Psoas muscle (tissue), 8 donors: ENCODE results near the gene LTO1. TPM values are rescaled to one million over a fixed set of nuclear protein-coding genes. Genes with fewer than 3 reads are reported as not detected.

Source experiments
- ATAC-seq, 4 donors: fragments of 200-7000 bp; cut with Tn5 transposase; one replicate each; pipeline ENCODE4 v1.9.1; 2020; ENCODE audit warnings: moderate library complexity in 3 of 4, mild to moderate bottlenecking in 2 of 4
- DNase-seq, 2 donors: peaks; one replicate each; pipeline ENCODE4 v3.0.0-alpha.2; 2020
- H3K27ac ChIP-seq: fragments of 200-600 bp; one replicate; pipeline ENCODE4 v1.8.0; 2022
- H3K27me3 ChIP-seq, 3 donors: fragments of 200-600 bp in 1 of 3; one replicate each; pipeline versions ENCODE4 v1.6.1 to v1.8.0; 2013 to 2022; ENCODE audit warnings: low read length in 2 of 3, mild to moderate bottlenecking in 2 of 3, moderate library complexity in 1 of 3; ENCODE audit not compliant: insufficient read depth in 3 of 3
- H3K36me3 ChIP-seq, 2 donors: fragments of 200-600 bp in 1 of 2; one replicate each; pipeline versions ENCODE4 v1.6.1 to v1.8.0; 2013 to 2022; ENCODE audit warnings: low read depth in 1 of 2, mild to moderate bottlenecking in 1 of 2, moderate library complexity in 1 of 2; ENCODE audit not compliant: insufficient read depth in 1 of 2
- H3K4me1 ChIP-seq: fragments of 200-600 bp; one replicate; pipeline ENCODE4 v1.8.0; 2022
- H3K4me3 ChIP-seq: fragments of 200-600 bp; one replicate; pipeline ENCODE4 v1.8.0; 2022; ENCODE audit warnings: mild to moderate bottlenecking
- H3K9me3 ChIP-seq: fragments of 200-600 bp; one replicate; pipeline ENCODE4 v1.8.0; 2022
- CTCF ChIP-seq: fragments of 200-600 bp; IDR thresholded peaks from one replicate; pipeline ENCODE4 v1.8.0; 2022; ENCODE audit warnings: antibody characterized with exemption
- WGBS, 3 donors: extraction: QIAGEN DNeasy Blood & Tissue Kit; methylation state at CpG; one replicate each; pipeline versions ENCODE4 v1.1.6 to v1.1.7; 2013; 5-methylcytosine and 5-hydroxymethylcytosine counted together
- intact Hi-C, 2 donors: fragments of 100-400 bp; cut with DNase I; formaldehyde crosslinking; loops; one replicate each; pipeline versions ENCODE4 v1.11.0 to v1.14.2; 2022
- polyA plus RNA-seq, 3 donors: library from polyadenylated mRNA; stranded (reverse); fragments of 200-250 nt; gene quantifications; one replicate each; pipeline ENCODE4 v1.2.3, GENCODE V29; 2013
- total RNA-seq, 4 donors: library from RNA; stranded (reverse); fragmentation: NEBNext Ultra II Directional in 2 of 4; extraction: Animal tissue kit (Norgen Biotek cat#: 25700) in 2 of 4; gene quantifications; one replicate each; pipeline versions ENCODE4 v1.2.1 to v1.2.4, GENCODE V29; 2021 to 2023
- donor health status: healthy with polysubstance abuse.
- donor health status: DM: no; HTN: no; CAD: no; lungs with moderate emphysema.
- donor health status: Bipolar disorder and iron deficiency.
- donor health status: healthy.
- donor health status: DM: yes; HTN: yes; CAD: no.
- donor health status: DM: no; HTN: no; CAD: no.
- donor health status: DM: no; HTN: no; CAD: no.
- donor health status: DM: yes; HTN: yes; CAD: no.

LTO1 gene
- total and polyA plus RNA-seq, 7 donors, result 8.5 to 28.1 (median 9.2) TPM

GRCh38 chr11:69705351-69705811 lies 30.2 kb upstream of the LTO1 start:
- WGBS, 3 donors, result 12 to 16% (median 15%) methylated on average over 18 of the region's 18 CpGs
- DNase-seq, result no peak

GRCh38 chr11:69704508-69705253 lies 29.5 kb upstream of the LTO1 start:
- H3K4me3 ChIP-seq, result peak overlapping the region; percentile 11
- DNase-seq, result no peak

More at GRCh38 chr11:69705351-69705811, 30.2 kb upstream of the LTO1 start:
- H3K4me1 ChIP-seq, result peaks cover 6% of the 10 kb centered on the region
- intact Hi-C loops, result no loop called here
- H3K9me3 ChIP-seq, result no peaks in the 10 kb centered on the region
- TF ChIP-seq CTCF, result no peak
- ATAC-seq, result no peak
- H3K4me3 ChIP-seq, result no peak overlapping the region
- H3K36me3 ChIP-seq, result no peaks in the 10 kb centered on the region
- H3K27ac ChIP-seq, result no peak overlapping the region
- H3K27me3 ChIP-seq, result peaks cover 0 to 72% (median 25%) of the 10 kb centered on the region in 3 donors

GRCh38 chr11:69703768-69704507 lies 28.8 kb upstream of the LTO1 start, which contains the start of gene FGF19:
TSS of gene FGF19 (minus strand) at chr11:69704022. CDS start at chr11:69703876, 146 bp downstream.
- intact Hi-C loops, result no loop called here
- TF ChIP-seq CTCF, result no peak
- ATAC-seq, result no peak
- H3K27ac ChIP-seq, result no peak within 1 kb of the TSS
- H3K36me3 ChIP-seq, result no peaks in the 10 kb centered on the region
- DNase-seq, result no peak
- H3K9me3 ChIP-seq, result no peaks in the 10 kb centered on the region
- WGBS, 3 donors, result 0 to 1% (median 1%) methylated on average over 31 to 67 of the region's 67 CpGs
- peak within 1 kb of the TSS; percentile 11 for H3K4me3 ChIP-seq
- H3K27me3 ChIP-seq, result peaks cover 0 to 85% (median 26%) of the 10 kb centered on the region in 3 donors
- peaks cover 6% of the 10 kb centered on the region for H3K4me1 ChIP-seq

More at GRCh38 chr11:69704508-69705253, 29.5 kb upstream of the LTO1 start:
- 3 to 5% (median 4%) methylated on average over 52 to 63 of the region's 63 CpGs for WGBS, 3 donors
- H3K4me1 ChIP-seq, result peaks cover 6% of the 10 kb centered on the region
- intact Hi-C loops, result no loop called here
- ATAC-seq, result peak in 1 of 4 donors; percentile 37
- H3K36me3 ChIP-seq, result no peaks in the 10 kb centered on the region
- H3K27me3 ChIP-seq, result peaks cover 0 to 77% (median 25%) of the 10 kb centered on the region in 3 donors
- no peaks in the 10 kb centered on the region for H3K9me3 ChIP-seq
- H3K27ac ChIP-seq, result no peak overlapping the region
- peak; percentile 19 for TF ChIP-seq CTCF

- no peaks in the 10 kb centered on the region for H3K36me3 ChIP-seq
- DNase-seq (no peak), ATAC-seq (no peak)
- H3K9me3 ChIP-seq, result no peaks in the 10 kb centered on the region
- H3K4me3 ChIP-seq, result no peak overlapping the region
- peaks cover 0 to 90% (median 28%) of the 10 kb centered on the region in 3 donors for H3K27me3 ChIP-seq
- peaks cover 6% of the 10 kb centered on the region for H3K4me1 ChIP-seq
- H3K27ac ChIP-seq, result no peak overlapping the region
- 1 to 3% (median 2%) methylated on average over 24 to 34 of the region's 34 CpGs for WGBS, 3 donors
- no peak for TF ChIP-seq CTCF
- intact Hi-C loops, result no loop called here
Measured at GRCh38 chr11:69703453-69703767, 28.3 kb upstream of the LTO1 start.
